HUES48 (cell line): ENCODE measurements around the gene TPSB2.
"Not testable (repeated sequence)": the region's sequence is repeated elsewhere in the genome, so short reads cannot be mapped to it uniquely, and the experiment has no call there.

Source experiments
- H3K27ac ChIP-seq: one replicate; pipeline ENCODE4 v1.7.0; 2013; ENCODE audit warnings: low read depth, low read length, inconsistent platforms
- H3K27me3 ChIP-seq: 2 replicates; pipeline ENCODE4 v1.6.1; 2013; ENCODE audit warnings: mild to moderate bottlenecking, low read length; ENCODE audit not compliant: control insufficient read depth, insufficient read depth
- H3K36me3 ChIP-seq: 2 replicates; pipeline ENCODE4 v1.6.1; 2013; ENCODE audit warnings: low read length; ENCODE audit not compliant: control insufficient read depth, insufficient read depth
- H3K4me1 ChIP-seq: 2 replicates; pipeline ENCODE4 v1.6.1; 2013; ENCODE audit warnings: mild to moderate bottlenecking, low read length; ENCODE audit not compliant: control insufficient read depth, insufficient read depth
- H3K4me3 ChIP-seq: 2 replicates; pipeline ENCODE4 v1.5.1; 2013; ENCODE audit warnings: mild to moderate bottlenecking, low read depth, low read length
- H3K9ac ChIP-seq: 2 replicates; pipeline ENCODE4 v1.6.1; 2013; ENCODE audit warnings: mild to moderate bottlenecking, low read depth, low read length, moderate library complexity
- H3K9me3 ChIP-seq: 2 replicates; pipeline ENCODE4 v1.6.1; 2013; ENCODE audit warnings: low read length; ENCODE audit not compliant: control insufficient read depth, insufficient read depth

The TPSB2 gene

DNA sequence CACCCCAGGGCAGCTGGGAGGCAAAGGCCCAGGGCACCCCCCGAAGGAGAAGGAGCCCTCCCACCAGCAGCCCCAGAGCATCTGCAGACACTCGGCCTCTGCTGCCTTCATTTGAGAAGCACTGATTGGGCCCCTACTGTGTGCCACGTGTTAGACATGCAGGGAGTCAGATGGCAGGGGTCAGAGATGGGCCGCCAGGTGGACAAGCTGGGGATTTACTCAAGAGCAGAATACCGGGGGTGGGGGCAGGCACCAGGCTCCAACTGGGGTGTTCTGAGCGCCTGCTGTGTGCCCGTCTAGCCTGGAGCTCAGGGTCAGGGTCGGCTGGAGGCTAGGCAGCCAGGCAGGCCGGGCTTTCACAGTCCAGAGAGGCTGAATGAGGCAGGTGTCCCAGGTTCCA, 23.7 kb downstream of the TPSB2 start:
- Histone ChIP-seq H3K4me1 (no peaks in the 10 kb centered on the region), H3K9me3 (no peaks in the 10 kb centered on the region), H3K36me3 (peaks cover 32% of the 10 kb centered on the region), H3K27ac (no peak overlapping the region), H3K4me3 (no peak overlapping the region), H3K9ac (no peak overlapping the region), H3K27me3 (no peaks in the 10 kb centered on the region)

GRCh38 chr16:1204933-1205332, 25.1 kb downstream of the TPSB2 start:
- Histone ChIP-seq H3K36me3 (peaks cover 32% of the 10 kb centered on the region), H3K9ac (no peak overlapping the region), H3K27me3 (no peaks in the 10 kb centered on the region), H3K27ac (no peak overlapping the region), H3K9me3 (no peaks in the 10 kb centered on the region), H3K4me1 (no peaks in the 10 kb centered on the region), H3K4me3 (no peak overlapping the region)

DNA sequence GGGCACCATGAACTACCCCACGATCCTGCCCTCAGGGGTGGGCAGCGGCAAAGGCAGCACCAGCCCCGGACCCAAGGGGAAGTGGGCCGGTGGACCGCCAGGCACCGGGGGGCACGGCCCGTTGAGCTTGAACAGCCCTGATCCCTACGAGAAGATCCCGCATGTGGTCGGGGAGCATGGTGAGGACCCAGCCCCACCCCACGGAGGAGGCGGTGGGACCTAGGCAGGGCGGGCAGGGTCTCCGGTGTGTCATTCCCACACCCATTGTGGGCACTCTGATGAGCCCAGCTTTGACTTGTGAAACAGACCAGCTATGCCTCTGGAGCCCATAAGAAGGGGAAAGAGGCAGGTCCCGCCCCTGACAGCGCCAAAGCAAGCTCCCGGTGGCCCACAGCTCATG, 27.7 kb downstream of the TPSB2 start:
- Histone ChIP-seq H3K36me3 (peaks cover 18% of the 10 kb centered on the region), H3K4me3 (no peak overlapping the region), H3K27me3 (no peaks in the 10 kb centered on the region), H3K9ac (no peak overlapping the region), H3K27ac (no peak overlapping the region), H3K4me1 (no peaks in the 10 kb centered on the region), H3K9me3 (no peaks in the 10 kb centered on the region)

DNA sequence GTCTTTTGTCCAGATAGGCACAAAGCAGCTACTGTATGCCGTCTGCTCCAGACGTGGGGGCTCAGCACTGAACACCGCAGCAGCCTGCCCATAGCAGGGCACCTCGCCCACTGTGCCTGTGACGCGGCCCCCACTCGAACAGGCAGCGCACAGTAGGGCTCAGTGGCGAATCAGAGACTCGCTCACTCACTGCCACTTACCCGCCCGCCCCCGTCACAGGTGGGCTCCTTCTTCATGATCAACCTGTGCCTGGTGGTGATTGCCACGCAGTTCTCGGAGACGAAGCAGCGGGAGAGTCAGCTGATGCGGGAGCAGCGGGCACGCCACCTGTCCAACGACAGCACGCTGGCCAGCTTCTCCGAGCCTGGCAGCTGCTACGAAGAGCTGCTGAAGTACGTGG, 28.5 kb downstream of the TPSB2 start:
- no peaks in the 10 kb centered on the region for H3K27me3 ChIP-seq
- H3K36me3 ChIP-seq, result peaks cover 18% of the 10 kb centered on the region
- H3K4me1 ChIP-seq, result no peaks in the 10 kb centered on the region
- no peak overlapping the region for H3K4me3 ChIP-seq
- no peak overlapping the region for H3K9ac ChIP-seq
- no peak overlapping the region for H3K27ac ChIP-seq
- H3K9me3 ChIP-seq, result no peaks in the 10 kb centered on the region

GRCh38 chr16:1200014-1200627, 29.9 kb downstream of the TPSB2 start:
- no peaks in the 10 kb centered on the region for H3K27me3 ChIP-seq
- H3K9ac ChIP-seq, result no peak overlapping the region
- peaks cover 18% of the 10 kb centered on the region for H3K36me3 ChIP-seq
- H3K4me3 ChIP-seq, result no peak overlapping the region
- no peaks in the 10 kb centered on the region for H3K4me1 ChIP-seq
- no peaks in the 10 kb centered on the region for H3K9me3 ChIP-seq
- H3K27ac ChIP-seq, result no peak overlapping the region

DNA sequence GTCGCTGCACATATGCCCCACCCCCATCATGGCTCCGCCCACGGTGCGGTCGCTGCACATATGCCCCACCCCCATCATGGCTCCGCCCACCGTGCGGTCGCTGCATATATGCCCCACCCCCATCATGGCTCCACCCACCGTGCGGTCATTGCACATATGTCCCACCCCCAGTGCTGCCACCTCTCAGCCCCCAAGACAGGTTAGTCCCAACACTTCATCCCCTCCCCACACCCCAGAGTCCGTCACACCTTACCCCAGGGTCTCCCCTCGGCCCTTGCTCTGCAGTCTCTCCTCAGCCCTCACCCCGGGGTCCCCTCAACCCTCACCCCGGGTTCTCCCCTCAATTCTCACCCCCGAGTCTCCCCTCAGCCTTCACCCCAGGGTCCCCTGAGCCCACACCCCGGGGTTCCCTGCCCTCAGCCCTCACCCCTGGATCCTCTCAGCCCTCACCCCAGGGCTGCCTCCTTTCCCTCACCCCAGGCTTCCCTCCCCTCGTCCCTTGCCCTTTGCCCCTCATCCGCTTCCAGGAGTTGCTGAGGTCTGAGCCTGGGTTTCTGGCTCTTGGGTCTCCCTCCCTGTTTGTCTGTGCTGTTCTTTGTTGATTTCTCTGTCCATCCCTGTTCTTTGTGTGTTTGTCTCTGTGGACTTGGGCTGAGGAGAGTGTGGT, 30.5 kb downstream of the TPSB2 start:
- Histone ChIP-seq H3K9ac (no peak overlapping the region), H3K36me3 (peaks cover 18% of the 10 kb centered on the region), H3K27me3 (no peaks in the 10 kb centered on the region), H3K4me1 (no peaks in the 10 kb centered on the region), H3K9me3 (no peaks in the 10 kb centered on the region), H3K4me3 (no peak overlapping the region), H3K27ac (no peak overlapping the region)

GRCh38 chr16:1198671-1199346, 31.2 kb downstream of the TPSB2 start:
- not testable (repeated sequence) for H3K4me3 ChIP-seq

GRCh38 chr16:1198194-1198593, 31.8 kb downstream of the TPSB2 start:
- H3K36me3 ChIP-seq, result peaks cover 18% of the 10 kb centered on the region
- H3K4me3 ChIP-seq, result no peak overlapping the region
- H3K27me3 ChIP-seq, result no peaks in the 10 kb centered on the region
- H3K9me3 ChIP-seq, result no peaks in the 10 kb centered on the region
- H3K4me1 ChIP-seq, result no peaks in the 10 kb centered on the region
- no peak overlapping the region for H3K9ac ChIP-seq
- H3K27ac ChIP-seq, result no peak overlapping the region

More at GRCh38 chr16:1198671-1199346, 31.2 kb downstream of the TPSB2 start:
- H3K9me3 ChIP-seq, H3K27me3 ChIP-seq, H3K27ac ChIP-seq, H3K9ac ChIP-seq, H3K4me1 ChIP-seq: not testable (repeated sequence)
- H3K36me3 ChIP-seq, result peaks cover 18% of the 10 kb centered on the region

- no peaks in the 10 kb centered on the region for H3K9me3 ChIP-seq
- H3K4me1 ChIP-seq, result no peaks in the 10 kb centered on the region; the same call in 1 of the 2 replicates
- H3K36me3 ChIP-seq, result peaks cover 16% of the 10 kb centered on the region
- no peak overlapping the region for H3K9ac ChIP-seq
- H3K27ac ChIP-seq, result no peak overlapping the region
- H3K27me3 ChIP-seq, result no peaks in the 10 kb centered on the region
- H3K4me3 ChIP-seq, result no peak overlapping the region
Measured at GRCh38 chr16:1197237-1197866, 32.6 kb downstream of the TPSB2 start.

DNA sequence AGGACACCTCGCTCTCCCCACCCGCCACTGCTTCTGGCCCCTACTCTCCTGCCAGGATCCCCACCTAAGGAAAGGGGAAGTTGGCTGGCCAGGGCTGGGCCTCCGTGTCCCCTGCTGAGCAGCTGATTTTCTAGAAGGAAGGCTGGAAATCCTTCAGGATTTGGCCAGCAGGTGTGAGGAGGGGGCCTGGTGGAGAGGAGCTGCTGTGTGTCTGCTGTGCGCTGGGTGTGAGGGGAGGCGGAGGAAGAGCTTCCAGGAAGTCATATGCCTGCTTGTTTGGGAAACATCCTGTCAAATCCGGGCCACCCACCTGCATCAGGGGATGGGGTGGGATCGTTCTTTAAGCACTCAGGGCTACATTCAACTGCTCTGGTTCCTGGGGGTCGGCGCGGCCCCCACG, 33.5 kb downstream of the TPSB2 start:
- Histone ChIP-seq H3K9me3 (no peaks in the 10 kb centered on the region), H3K4me1 (no peaks in the 10 kb centered on the region; the same call in 1 of the 2 replicates), H3K27me3 (no peaks in the 10 kb centered on the region), H3K27ac (no peak overlapping the region), H3K36me3 (peaks cover 10% of the 10 kb centered on the region), H3K9ac (no peak overlapping the region), H3K4me3 (no peak overlapping the region)

DNA sequence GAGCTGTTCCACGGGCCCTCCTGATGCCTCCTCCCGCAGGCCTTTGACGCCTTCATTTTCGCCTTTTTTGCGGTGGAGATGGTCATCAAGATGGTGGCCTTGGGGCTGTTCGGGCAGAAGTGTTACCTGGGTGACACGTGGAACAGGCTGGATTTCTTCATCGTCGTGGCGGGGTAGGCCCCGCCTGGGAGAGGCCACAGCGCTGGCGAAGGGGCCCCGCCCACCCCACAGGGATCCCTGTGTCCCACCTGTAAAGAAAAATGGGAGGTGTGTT, 34.7 kb downstream of the TPSB2 start:
- H3K4me3 ChIP-seq, result no peak overlapping the region
- no peak overlapping the region for H3K9ac ChIP-seq
- no peaks in the 10 kb centered on the region; the same call in 1 of the 2 replicates for H3K4me1 ChIP-seq
- no peaks in the 10 kb centered on the region for H3K9me3 ChIP-seq
- no peak overlapping the region for H3K27ac ChIP-seq
- H3K36me3 ChIP-seq, result peaks cover 4% of the 10 kb centered on the region
- H3K27me3 ChIP-seq, result no peaks in the 10 kb centered on the region
